K562 (cell line): Measurements from ENCODE around the gene MOK. TPM values are rescaled to one million over a fixed set of nuclear protein-coding genes. Genes with fewer than 3 reads are reported as not detected.

ENCODE experiments used
- ATAC-seq: fragments of 200-7000 bp; cut with Tn5 transposase; 3 replicates; pipeline ENCODE4 v1.9.1; 2020; ENCODE audit warnings: moderate library complexity
- BruUV-seq: library from RNA; stranded (reverse); fragments of 400-500 nt; replicated peaks from 2 replicates; lab custom pipeline; 2021; lab: Mats Ljungman, UMichigan
- CTCF ChIA-PET: fragments of 300-600 bp; formaldehyde crosslinking; extraction: SDS; loops from one replicate; lab custom pipeline; 2021; ENCODE audit warnings: low intra/inter-chr PET ratio; lab: Yijun Ruan, JAX
- POLR2A ChIA-PET: fragments of 300-600, 350-650 bp; sonication (Branson Sonifier 250); formaldehyde crosslinking; extraction: SDS; loops from one replicate; lab custom pipeline; 2021; ENCODE audit warnings: antibody characterized with exemption, inconsistent platforms; lab: Yijun Ruan, JAX
- DNase-seq, 4 experiments: peaks; one replicate each; pipeline versions ENCODE4 v3.0.0 to v3.0.0-alpha.2; 2011 to 2018; ENCODE audit warnings: low spot score in 3 of 4, mixed read lengths in 3 of 4; ENCODE audit errors: extremely low read depth in 1 of 4
- FAIRE-seq: peaks from 2 replicates; lab custom pipeline; 2011; peaks lifted over from hg19 to GRCh38; lab: Jason Lieb, UNC
- H2AFZ ChIP-seq: 2 replicates; pipeline ENCODE4 v1.6.0; 2011; ENCODE audit warnings: low read depth, low read length, control low read depth, inconsistent platforms
- H3K27ac ChIP-seq: fragments of 200-600 bp; 3 replicates; pipeline ENCODE4 v1.8.0; 2011; ENCODE audit warnings: low read depth, mild to moderate bottlenecking, control low read depth, inconsistent platforms, low read length, moderate library complexity, mixed read lengths; ENCODE audit errors: extremely low read depth
- H3K27me3 ChIP-seq, 2 experiments: fragments of 300-600 bp in 1 of 2; 2 replicates in 1 of 2; 3 replicates in 1 of 2; pipeline versions ENCODE4 v1.6.0 to v1.8.0; 2011; ENCODE audit warnings: inconsistent platforms in 2 of 2, low read length in 2 of 2, mild to moderate bottlenecking in 1 of 2, mixed read lengths in 1 of 2, moderate library complexity in 1 of 2; ENCODE audit not compliant: control insufficient read depth in 2 of 2, insufficient read depth in 2 of 2
- H3K36me3 ChIP-seq: fragments of 300-600 bp; 3 replicates; pipeline ENCODE4 v1.8.0; 2011; ENCODE audit warnings: mild to moderate bottlenecking, low read length, inconsistent platforms; ENCODE audit not compliant: control insufficient read depth, insufficient read depth
- H3K4me1 ChIP-seq, 2 experiments: fragments of 200-600 bp in 1 of 2; replicated peaks in 1 of 2; 2 replicates in 1 of 2; 3 replicates in 1 of 2; pipeline versions ENCODE4 v1.5.1 to v1.8.0; 2011; ENCODE audit warnings: inconsistent platforms in 2 of 2, low read length in 2 of 2, mild to moderate bottlenecking in 1 of 2, mixed read lengths in 1 of 2, moderate library complexity in 1 of 2; ENCODE audit not compliant: control insufficient read depth in 2 of 2, insufficient read depth in 2 of 2
- H3K4me2 ChIP-seq: 2 replicates; pipeline ENCODE4 v1.6.1; 2011; ENCODE audit warnings: low read length, control low read depth, inconsistent platforms, mixed read lengths; ENCODE audit not compliant: insufficient read depth
- H3K4me3 ChIP-seq: fragments of 200-600 bp; sonication (generic), shearing (Covaris generic); 2 replicates; pipeline ENCODE4 v1.5.1; 2016; ENCODE audit warnings: control low read depth, inconsistent platforms
- H3K79me2 ChIP-seq: fragments of 200-600 bp; 3 replicates; pipeline ENCODE4 v1.8.0; 2011; ENCODE audit warnings: low read length, inconsistent platforms; ENCODE audit not compliant: control insufficient read depth, insufficient read depth
- H3K9ac ChIP-seq, 2 experiments: 2 replicates each; pipeline versions ENCODE4 v1.6.0 to v1.6.1; 2011; ENCODE audit warnings: low read depth in 2 of 2, low read length in 2 of 2, control low read depth in 1 of 2, inconsistent platforms in 1 of 2, mild to moderate bottlenecking in 1 of 2, mixed read lengths in 1 of 2; ENCODE audit not compliant: insufficient read depth in 1 of 2
- H3K9me1 ChIP-seq: one replicate; pipeline ENCODE4 v1.6.0; 2011; ENCODE audit warnings: inconsistent platforms, mild to moderate bottlenecking, low read length, moderate library complexity; ENCODE audit not compliant: control insufficient read depth, insufficient read depth
- H3K9me3 ChIP-seq: replicated peaks from 2 replicates; pipeline ENCODE4 v1.5.1; 2011; ENCODE audit warnings: low read depth, low read length, inconsistent platforms; ENCODE audit not compliant: control insufficient read depth, insufficient read depth
- H4K20me1 ChIP-seq: replicated peaks from 2 replicates; pipeline ENCODE4 v1.6.1; 2011; ENCODE audit warnings: low read length, inconsistent platforms, mixed read lengths; ENCODE audit not compliant: control insufficient read depth, insufficient read depth
- CEBPZ ChIP-seq: fragments of 150-350 bp; IDR thresholded peaks from 2 replicates; pipeline ENCODE4 v1.6.1; 2014; ENCODE audit warnings: low read depth, mild to moderate bottlenecking, low read length, borderline replicate concordance
- EGR1 ChIP-seq: fragments of 450-650 bp; conservative IDR thresholded peaks from 2 replicates; pipeline ENCODE4 v1.6.1; 2017; ENCODE audit warnings: mild to moderate bottlenecking
- MNT ChIP-seq, 2 experiments: fragments of 450-650 bp; conservative IDR thresholded peaks; 2 replicates each; pipeline ENCODE4 v1.6.1; 2017; ENCODE audit warnings: mild to moderate bottlenecking in 2 of 2, moderate library complexity in 2 of 2
- PPARD ChIP-seq: fragments of 250-450 bp; sonication (Bioruptor Pico); IDR thresholded peaks from 2 replicates; pipeline ENCODE4 v1.8.0; 2022; ENCODE audit warnings: inconsistent platforms, mild to moderate bottlenecking, moderate library complexity
- SMARCC2 ChIP-seq: fragments of 450-650 bp; IDR thresholded peaks from 2 replicates; pipeline ENCODE4 v1.6.1; 2017; ENCODE audit warnings: antibody characterized with exemption, moderate library complexity, mild to moderate bottlenecking, low read depth
- ZFP36 ChIP-seq: fragments of 150-350 bp; IDR thresholded peaks from 2 replicates; pipeline ENCODE4 v1.6.1; 2018; ENCODE audit warnings: low read length, low read depth; ENCODE audit not compliant: partially characterized antibody
- ZNF324 ChIP-seq: fragments of 250-450 bp; sonication (Bioruptor Pico); IDR thresholded peaks from 2 replicates; pipeline ENCODE4 v1.4.0; 2020; ENCODE audit warnings: mild to moderate bottlenecking
- ZNF79 ChIP-seq: fragments of 250-450 bp; sonication (Bioruptor Pico); IDR thresholded peaks from 2 replicates; pipeline ENCODE4 v1.4.0; 2020; ENCODE audit warnings: low read depth, mild to moderate bottlenecking, moderate library complexity
- WGBS: fragments of 100-300 bp; shearing (Covaris generic); methylation state at CpG from one replicate; pipeline ENCODE4 v1.1.6; 2016; ENCODE audit warnings: low coverage, mixed read lengths; ENCODE audit not compliant: insufficient coverage; ENCODE audit errors: missing lambda C conversion rate; 5-methylcytosine and 5-hydroxymethylcytosine counted together
- in situ Hi-C: fragments of 300-500 bp; cut with MboI; formaldehyde crosslinking; loops from 4 replicates; pipeline ENCODE4 v1.15.0; 2018; ENCODE audit warnings: inconsistent platforms, mixed read lengths
- intact Hi-C: fragments of 100-400 bp; cut with micrococcal nuclease; formaldehyde crosslinking; loops from 2 replicates; pipeline ENCODE4 v1.14.2; 2022
- polyA plus RNA-seq, 8 experiments: library from polyadenylated mRNA; depleted of rRNA in 4 of 8; stranded (reverse) in 5 of 8; unstranded in 3 of 8; fragments of >200 nt; fragmentation: Nextera tagmentation in 2 of 8; fragmentation: Illumina TruSeq in 1 of 8; extraction: Ambion mirVana in 2 of 8; extraction: Trizol in 1 of 8; gene quantifications; 2 replicates each; pipeline versions ENCODE4 v1.2.1 to v1.2.3, GENCODE V29; 2011 to 2014; ENCODE audit warnings: inconsistent platforms in 1 of 8, missing spikeins in 1 of 8
- total RNA-seq, 7 experiments: library from RNA; depleted of rRNA in 6 of 7; stranded (reverse); fragments of >200 nt in 6 of 7; fragmentation: Illumina TruSeq in 2 of 7; extraction: Trizol in 2 of 7; gene quantifications; 2 replicates each; pipeline versions ENCODE4 v1.2.1 to v1.2.3, GENCODE V29; 2011 to 2021; ENCODE audit warnings: low replicate concordance in 1 of 7

The MOK gene
- total and polyA plus RNA-seq, 9 of the 15 experiments (the other 6 are each of a cell fraction or from before 2014, with no cell fraction given): 1.3 to 8.4 (median 5.3) TPM

- Histone ChIP-seq H3K9ac (no peak overlapping the region), H3K4me1 (no peaks in the 10 kb centered on the region; a peak in 1 of 5 replicates), H3K27ac (no peak overlapping the region), H3K4me2 (no peak overlapping the region), H3K79me2 (no peaks in the 10 kb centered on the region), H2AFZ (no peak overlapping the region), H3K9me1 (no peaks in the 10 kb centered on the region), H3K4me3 (no peak overlapping the region), H3K27me3 (no peaks in the 10 kb centered on the region), H4K20me1 (no peaks in the 10 kb centered on the region), H3K36me3 (no peaks in the 10 kb centered on the region), H3K9me3 (no peaks in the 10 kb centered on the region)
- TF ChIP-seq ZNF324: no peak
- TF ChIP-seq EGR1: peak; percentile 38; the same call in 1 of the 2 replicates
- no peak for TF ChIP-seq ZNF79 (CRISPR knock-in tag)
- no TSS peak for BruUV-seq
- FAIRE-seq: no peak
- no peak for ATAC-seq
- DNase-seq: no peak
- ChIA-PET POLR2A (no interaction called here), CTCF (no interaction called here)
- 59% methylated on average over 8 of the region's 8 CpGs for WGBS
- in situ Hi-C loops: no loop called here
- intact Hi-C loops: no loop called here
Measured at GRCh38 chr14:102279688-102280348, 25.1 kb downstream of the MOK start.

- no peak for ATAC-seq
- no peak for FAIRE-seq
- no peak overlapping the region for H3K4me2 ChIP-seq
- no peaks in the 10 kb centered on the region for H3K79me2 ChIP-seq
- in situ Hi-C loops: no loop called here
- H3K9me3 ChIP-seq: no peaks in the 10 kb centered on the region
- no peaks in the 10 kb centered on the region for H3K27me3 ChIP-seq
- H3K9me1 ChIP-seq: no peaks in the 10 kb centered on the region
- no peak overlapping the region for H2AFZ ChIP-seq
- H3K4me3 ChIP-seq: no peak overlapping the region
- ChIA-PET CTCF (no interaction called here), POLR2A (interaction anchor here (0.7 kb wide), 1 partner anchor 147 kb away, joined by 3 read pairs; no protein-coding TSS in a partner anchor)
- DNase-seq: no peak
- no peak overlapping the region for H3K9ac ChIP-seq
- no peaks in the 10 kb centered on the region; a peak in 1 of 5 replicates for H3K4me1 ChIP-seq
- no peaks in the 10 kb centered on the region for H3K36me3 ChIP-seq
- no TSS peak for BruUV-seq
- H4K20me1 ChIP-seq: no peaks in the 10 kb centered on the region
- H3K27ac ChIP-seq: no peak overlapping the region
- intact Hi-C loops: no loop called here
- WGBS: 76% methylated on average over 3 of the region's 3 CpGs
- TF ChIP-seq PPARD (no peak), MNT (conservative IDR thresholded peaks at IDR 0.05) (no peak), SMARCC2 (no peak), CEBPZ (no peak), ZFP36 (no peak)
Measured at GRCh38 chr14:102279282-102279681, 25.7 kb downstream of the MOK start.
